NCI-H526 (cell line): ENCODE results near the gene ASH1L.
A peak's percentile ranks its signal among the peaks of the same experiment; 100 is the strongest.
"Not testable (repeated sequence)": the region's sequence is repeated elsewhere in the genome, so short reads cannot be mapped to it uniquely, and the experiment has no call there.

Experiments used
- DNase-seq, 2 experiments: peaks; one replicate each; lab custom pipeline; 2025; lab: John Stamatoyannopoulos, UW

The ASH1L gene, protein sequence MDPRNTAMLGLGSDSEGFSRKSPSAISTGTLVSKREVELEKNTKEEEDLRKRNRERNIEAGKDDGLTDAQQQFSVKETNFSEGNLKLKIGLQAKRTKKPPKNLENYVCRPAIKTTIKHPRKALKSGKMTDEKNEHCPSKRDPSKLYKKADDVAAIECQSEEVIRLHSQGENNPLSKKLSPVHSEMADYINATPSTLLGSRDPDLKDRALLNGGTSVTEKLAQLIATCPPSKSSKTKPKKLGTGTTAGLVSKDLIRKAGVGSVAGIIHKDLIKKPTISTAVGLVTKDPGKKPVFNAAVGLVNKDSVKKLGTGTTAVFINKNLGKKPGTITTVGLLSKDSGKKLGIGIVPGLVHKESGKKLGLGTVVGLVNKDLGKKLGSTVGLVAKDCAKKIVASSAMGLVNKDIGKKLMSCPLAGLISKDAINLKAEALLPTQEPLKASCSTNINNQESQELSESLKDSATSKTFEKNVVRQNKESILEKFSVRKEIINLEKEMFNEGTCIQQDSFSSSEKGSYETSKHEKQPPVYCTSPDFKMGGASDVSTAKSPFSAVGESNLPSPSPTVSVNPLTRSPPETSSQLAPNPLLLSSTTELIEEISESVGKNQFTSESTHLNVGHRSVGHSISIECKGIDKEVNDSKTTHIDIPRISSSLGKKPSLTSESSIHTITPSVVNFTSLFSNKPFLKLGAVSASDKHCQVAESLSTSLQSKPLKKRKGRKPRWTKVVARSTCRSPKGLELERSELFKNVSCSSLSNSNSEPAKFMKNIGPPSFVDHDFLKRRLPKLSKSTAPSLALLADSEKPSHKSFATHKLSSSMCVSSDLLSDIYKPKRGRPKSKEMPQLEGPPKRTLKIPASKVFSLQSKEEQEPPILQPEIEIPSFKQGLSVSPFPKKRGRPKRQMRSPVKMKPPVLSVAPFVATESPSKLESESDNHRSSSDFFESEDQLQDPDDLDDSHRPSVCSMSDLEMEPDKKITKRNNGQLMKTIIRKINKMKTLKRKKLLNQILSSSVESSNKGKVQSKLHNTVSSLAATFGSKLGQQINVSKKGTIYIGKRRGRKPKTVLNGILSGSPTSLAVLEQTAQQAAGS (N-terminal part only)

DNA sequence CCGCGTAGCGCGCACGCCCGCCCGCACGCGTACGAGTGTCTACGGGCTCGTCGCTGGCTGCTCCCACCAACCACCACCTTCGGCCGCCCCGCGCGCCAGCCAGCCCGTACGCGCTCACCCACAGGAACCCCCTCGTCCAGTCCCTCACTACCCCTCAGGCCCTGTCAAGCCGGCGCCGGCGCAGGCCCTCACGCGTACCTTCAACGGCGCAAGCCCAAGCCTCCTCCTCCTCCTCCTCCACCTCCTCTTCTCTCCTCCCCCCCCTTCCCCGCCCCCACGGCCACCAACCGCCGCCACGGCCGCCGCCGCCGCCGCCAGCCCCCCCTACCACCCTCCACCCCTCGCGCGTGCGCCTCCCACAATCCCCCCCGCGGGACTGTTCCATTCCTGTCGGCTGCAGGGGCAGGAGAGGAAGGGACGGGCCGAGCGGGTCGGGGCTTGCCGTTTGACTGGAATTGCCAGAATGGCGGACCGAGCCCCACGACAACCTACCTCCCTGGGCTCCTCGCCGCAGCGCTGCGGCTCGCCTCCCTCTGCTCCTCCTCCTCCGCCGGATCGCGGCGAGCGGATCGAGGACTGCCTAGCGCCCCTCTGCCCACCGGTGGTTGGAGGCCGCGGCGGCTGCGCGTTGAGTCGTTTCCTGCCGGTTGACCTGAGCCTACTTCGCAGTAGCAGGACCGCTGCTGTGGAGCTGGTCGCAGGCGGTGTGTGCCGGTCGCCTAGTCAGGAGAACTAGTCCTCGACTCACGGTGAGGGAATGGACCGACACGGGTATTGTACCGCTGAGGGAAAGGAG is at the start of gene ASH1L:
TSS of gene ASH1L (minus strand) at position 223 of the 796 bp plus-strand sequence. CDS start 41,284 bp downstream, outside the sequence.
- DNase-seq: peak; percentile 98 to 100

DNA sequence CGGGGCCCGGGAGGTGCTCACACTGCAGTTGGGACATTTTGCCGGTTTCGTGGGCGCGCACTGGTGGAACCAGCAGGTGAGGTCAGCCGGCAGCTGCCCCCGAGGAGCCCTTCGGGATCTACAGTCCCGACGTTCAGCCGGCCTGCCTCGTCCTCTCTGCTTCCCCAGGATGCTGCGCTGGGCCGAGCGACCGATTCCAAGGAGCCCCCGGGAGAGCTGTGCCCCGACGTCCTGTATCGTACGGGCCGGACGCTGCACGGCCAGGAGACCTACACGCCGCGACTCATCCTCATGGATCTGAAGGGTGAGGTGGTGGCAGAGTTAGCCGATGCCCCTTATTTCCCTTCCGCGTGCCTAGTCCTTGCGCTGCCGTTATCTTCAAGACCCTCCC is 47.6 kb upstream of the ASH1L start:
- DNase-seq: not testable (repeated sequence)

DNA sequence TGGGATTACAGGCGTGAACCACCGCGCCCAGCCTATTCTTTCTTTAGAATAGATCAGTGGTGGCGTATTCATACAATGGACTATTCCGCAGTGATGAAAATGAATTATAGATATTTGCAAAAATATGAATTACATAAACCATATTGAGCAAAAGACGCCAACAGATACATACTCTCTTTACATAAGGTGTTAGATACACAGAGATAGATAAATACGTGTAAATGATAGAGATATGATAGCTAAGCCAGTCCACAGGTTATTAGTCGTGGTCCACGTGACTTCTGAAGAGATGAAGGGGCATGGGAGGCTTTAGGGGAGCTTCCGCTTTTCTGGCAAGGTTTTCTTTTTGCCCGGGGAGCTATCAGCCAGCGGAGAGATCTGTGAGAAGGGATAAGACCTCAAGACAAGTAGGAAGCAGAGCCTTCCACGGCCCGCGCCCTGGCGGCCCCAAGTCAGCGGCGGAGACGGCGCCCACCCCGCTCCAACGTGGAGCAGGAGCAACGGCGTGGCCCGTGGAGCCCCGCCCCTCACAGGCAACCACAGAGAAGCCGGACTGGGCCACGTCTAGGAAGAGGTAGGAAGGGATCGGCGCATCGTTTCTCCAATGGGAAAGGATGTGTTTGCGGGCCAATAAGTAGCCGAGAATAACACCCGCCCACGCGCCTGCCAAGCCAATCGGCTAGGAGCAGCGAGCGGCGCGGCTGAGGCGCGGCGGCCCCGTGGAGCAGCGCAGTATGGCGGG is 47.1 kb upstream of the ASH1L start, which contains the start of gene MSTO1:
TSS of gene MSTO1 (plus strand) at position 704 of the 742 bp plus-strand sequence. CDS start at position 735, 31 bp downstream.
- peak; percentile 100 for DNase-seq

DNA sequence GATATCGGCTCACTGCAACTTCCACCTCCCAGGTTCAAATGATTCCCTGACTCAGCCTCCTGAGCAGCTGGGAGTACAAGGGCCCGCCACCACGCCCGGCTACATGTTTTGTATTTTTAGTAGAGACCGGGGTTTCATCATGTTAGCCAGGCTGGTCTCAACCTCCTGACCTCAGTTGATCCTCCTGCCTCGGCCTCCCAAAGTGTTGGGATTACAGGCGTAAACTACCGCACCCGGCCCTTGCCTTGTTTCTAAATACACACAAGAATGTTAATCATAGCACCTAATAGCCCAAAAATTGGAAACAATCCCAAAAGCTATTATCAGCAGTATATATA is 46.3 kb upstream of the ASH1L start:
- no peak for DNase-seq

DNA sequence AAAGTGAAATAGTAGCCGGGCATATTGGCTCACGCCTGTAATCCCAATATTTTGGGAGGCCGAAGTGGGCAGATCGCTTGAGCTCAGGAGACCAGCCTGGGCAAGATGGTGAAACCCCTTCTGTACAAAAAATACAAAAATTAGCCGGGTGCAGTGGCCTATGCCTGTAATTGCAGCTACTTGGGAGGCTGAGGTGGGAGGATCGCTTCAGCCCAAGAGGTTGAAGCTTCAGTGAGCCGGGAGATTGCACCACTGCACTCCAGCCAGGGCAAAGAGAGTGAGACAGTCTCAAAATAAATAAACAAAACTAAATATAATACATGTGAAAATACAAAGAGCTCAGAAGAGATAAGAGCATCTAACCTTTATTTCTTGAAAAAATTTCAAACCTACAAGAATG is 45.1 kb upstream of the ASH1L start:
- no peak for DNase-seq

DNA sequence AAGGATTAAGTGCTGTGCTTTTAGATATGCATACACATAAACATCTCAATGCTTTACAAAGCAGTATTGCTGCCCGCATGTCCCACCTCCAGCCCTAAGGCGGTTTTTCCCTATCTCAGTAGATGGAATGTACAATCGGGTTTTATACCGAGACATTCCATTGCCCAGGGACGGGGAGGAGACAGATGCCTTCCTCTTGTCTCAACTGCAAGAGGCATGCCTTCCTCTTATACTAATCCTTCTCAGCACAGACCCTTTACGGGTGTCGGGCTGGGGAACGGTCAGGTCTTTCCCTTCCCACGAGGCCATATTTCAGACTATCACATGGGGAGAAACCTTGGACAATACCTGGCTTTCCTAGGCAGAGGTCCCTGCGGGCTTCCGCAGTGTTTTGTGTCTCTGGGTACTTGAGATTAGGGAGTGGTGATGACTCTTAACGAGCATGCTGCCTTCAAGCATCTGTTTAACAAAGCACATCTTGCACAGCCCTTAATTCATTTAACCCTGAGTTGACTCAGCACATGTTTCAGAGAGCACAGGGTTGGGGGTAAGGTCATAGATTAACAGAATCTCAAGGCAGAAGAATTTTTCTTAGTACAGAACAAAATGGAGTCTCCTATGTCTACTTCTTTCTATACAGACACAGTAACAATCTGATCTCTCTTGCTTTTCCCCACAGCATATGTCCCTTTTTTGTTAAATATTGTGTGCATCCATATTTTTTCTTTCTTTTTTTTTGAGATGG is 37.4 kb upstream of the ASH1L start:
- DNase-seq: not testable (repeated sequence)

DNA sequence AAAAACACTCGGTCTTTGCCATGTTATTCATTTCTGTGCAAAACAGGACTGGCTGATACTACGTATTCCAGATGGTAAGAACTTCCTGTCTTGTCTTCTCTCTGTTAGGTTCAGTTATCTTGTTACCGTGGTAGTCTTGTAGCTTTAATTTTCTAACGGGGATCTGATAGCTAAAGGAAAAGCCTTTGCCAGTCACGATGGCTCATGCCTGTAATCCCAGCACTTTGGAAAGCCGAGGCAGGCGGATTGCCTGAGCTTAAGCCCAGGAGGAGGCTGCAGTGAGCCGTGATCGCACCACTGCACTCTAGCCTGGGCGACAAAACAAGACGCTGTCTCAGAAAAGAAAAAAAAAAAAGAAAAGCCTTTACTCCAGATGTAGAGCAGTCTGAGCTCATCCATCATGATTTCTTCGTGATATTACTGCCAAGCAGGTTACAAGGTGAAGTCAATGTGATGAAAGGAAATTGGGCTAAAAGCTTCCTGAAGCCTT is 36.3 kb upstream of the ASH1L start:
- no peak for DNase-seq

DNA sequence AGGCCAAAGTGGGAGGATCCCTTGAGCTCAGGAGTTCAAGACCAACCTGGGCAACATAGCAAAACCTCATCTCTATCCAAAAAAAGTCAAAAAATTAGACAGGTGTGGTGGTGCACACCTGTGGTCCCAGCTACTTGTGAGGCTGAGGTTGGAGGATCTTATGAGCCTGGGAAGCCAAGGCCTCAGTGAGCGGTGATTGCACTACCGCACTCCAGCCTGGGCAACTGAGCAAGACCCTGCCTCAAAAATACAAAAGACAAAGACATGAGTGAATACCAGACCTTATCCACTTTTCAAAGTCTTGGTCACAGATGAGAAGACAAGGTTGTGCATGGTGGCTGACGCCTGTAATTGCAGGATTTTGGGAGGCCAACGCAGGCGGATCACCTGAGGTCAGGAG is 34.3 kb upstream of the ASH1L start:
- no peak for DNase-seq

DNA sequence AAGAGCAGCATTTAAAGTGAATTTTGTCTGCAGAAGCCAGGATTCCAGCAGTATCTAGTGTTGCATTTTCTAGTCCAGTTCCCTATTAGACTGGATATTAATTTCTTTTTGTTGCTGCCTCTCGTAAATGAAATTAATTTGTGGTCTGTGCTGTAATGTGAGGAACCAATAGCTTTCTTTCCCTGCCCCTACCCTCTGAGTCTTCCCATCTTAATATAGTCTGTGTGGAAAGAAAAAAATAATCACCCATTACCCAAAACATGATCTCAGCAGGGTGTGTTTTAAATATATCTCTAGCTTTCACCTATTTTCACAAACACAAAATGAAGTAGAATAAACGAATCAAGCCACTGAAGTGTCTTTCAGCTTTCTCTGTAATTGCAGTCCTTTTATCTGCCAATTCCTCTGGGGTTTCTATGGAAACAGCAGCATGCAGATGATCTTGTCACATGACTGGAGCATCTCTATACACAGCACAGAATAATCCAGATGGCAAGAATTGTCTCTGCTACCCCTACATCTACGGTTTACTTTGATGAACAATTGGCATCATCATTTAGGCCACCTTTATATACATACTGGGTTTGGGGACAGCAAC is 33.4 kb upstream of the ASH1L start:
- not testable (repeated sequence) for DNase-seq

DNA sequence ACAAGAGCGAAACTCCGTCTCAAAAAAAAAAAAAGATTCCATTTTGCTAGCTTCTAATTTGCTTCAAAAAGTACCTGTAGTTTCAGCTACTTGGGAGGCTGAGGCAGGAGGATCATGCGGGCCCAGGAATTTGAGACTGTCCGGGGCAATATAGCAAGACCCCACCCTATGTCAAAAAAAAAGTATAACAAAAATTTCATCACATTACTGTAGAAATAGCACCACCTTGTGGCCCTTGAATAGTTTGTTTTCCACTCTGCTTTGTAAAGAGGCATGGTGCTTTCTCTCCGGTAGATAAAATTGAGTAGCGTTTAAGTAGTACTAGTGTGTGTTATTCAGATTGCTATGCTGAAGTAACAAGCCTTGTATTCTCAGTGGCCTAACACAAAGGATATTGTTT is 29.2 kb upstream of the ASH1L start:
- peak; percentile 86 to 96 for DNase-seq

DNA sequence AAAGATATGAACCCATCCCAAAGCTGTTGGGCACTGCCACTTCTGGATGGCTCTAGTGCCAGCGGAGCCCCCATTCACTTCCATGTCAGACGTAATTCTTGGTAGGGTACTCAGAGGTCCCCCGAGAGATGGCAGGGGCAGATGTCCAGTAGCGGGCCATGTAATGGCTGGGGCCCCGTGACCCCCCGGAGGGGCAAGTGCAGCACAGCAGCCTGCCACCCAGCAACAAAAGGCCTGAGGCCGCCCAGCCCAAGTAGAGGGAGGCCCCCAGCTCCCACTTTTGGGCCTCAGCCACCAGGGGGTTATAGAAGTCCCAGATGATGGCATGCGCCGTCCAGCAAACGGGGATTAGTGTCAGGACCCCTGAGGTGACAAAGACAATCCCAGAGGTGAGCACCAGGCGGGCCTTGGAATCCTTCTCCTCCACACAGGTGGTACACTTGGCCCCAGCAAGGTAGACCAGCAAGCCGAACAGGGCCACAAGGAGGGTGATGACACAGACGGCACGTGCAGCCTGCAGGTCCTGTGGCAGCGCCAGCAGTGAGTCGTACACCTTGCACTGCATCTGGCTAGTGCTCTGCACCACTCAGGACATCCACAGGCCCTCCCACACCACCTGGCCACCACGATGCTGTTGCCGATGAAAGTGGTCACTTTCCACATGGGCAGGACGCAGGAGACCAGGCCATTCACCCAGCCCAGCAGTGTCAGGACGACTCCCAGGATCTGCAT is 28.1 kb upstream of the ASH1L start:
- DNase-seq: not testable (repeated sequence)

DNA sequence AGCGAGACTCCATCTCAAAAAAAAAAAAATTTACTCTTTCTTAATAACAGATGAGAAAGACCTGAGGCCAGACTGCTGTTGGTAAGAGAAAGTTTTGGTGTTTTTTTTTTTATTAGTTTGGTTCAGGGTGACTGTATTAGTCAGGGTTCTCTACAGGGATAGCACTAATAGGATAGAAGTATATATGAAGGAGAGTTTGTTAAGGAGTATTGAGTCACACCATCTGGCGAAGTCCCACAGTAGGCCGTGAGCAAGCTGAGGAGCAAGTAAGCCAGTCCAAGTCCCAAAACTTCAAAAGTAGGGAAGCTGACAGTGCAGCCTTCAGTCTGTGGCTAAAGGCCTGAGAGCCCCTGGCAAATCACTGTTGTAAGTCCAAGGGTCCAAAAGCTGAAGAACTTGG is 26.7 kb upstream of the ASH1L start:
- not testable (repeated sequence) for DNase-seq

DNA sequence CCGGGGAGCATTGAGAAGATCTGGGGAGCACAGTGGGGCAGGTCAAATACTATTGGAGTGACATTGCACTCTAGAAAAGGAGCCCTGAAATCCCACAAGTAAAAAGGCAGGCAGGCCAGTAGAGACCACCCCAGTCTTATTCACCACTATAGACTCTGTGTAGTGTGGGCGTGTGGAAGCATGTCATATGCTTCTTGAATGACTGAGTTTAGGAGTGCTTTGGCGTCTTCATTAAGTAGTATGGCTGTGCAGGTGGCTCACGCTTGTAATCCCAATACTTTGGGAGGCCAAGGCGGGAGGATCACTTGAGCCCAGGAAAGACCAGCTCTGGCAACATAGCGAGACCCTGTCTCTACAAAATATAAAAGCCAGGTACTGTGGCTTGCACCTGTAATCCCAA is 21.2 kb upstream of the ASH1L start:
- DNase-seq: not testable (repeated sequence)

DNA sequence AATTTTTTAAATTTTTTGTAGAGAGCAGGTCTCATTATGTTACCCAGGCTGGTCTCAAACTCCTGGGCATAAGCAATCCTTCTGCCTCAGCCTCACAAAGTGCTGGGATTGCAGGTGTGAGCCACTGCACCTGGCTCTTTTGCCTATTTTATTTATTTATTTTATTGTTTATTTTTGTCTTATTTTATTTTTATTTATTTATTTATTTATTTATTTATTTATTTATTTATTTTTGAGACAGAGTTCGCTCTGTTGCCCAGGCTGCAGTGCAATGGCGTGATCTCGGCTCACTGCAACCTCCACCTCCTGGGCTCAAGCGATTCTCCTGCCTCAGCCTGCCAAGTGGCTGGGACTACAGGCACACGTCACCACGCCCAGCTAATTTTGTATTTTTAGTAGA is 13.0 kb upstream of the ASH1L start:
- not testable (repeated sequence) for DNase-seq

DNA sequence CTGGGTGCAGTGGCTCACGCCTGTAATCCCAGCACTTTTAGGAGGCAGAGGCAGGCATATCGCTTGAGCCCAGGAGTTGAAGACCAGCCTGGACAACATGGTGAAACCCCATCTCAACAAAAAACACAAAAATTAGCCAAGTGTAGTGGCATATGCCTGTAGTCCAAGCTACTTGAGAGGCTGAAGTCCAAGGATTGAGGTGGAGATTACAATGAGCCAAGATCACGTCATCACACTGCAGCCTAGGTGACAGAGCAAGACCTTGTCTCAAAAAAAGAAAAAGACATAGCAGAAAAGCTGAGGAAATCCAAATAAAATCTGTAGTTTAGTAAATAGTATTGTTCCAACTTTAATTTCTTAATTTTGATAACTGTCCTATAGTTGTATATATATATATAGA is 11.5 kb upstream of the ASH1L start:
- DNase-seq: no peak

DNA sequence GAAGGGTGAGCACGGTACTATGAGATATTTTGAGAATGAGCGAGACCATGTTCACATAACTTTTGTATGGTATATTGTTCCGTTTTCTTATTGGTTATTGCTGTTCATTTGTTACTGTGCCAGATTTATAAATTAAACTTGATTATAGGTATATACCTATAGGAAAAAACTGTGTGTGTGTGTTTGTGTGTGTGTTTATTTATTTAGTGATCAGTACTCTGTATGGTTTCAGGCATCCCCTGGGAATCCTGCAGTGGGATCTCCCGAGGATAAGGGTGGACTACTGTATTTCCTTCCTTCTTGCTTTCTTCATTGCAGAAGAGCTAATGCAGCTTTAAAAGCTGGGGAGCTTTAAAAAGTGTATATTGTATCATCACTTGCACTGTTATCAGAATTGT is 8.0 kb upstream of the ASH1L start:
- no peak for DNase-seq

DNA sequence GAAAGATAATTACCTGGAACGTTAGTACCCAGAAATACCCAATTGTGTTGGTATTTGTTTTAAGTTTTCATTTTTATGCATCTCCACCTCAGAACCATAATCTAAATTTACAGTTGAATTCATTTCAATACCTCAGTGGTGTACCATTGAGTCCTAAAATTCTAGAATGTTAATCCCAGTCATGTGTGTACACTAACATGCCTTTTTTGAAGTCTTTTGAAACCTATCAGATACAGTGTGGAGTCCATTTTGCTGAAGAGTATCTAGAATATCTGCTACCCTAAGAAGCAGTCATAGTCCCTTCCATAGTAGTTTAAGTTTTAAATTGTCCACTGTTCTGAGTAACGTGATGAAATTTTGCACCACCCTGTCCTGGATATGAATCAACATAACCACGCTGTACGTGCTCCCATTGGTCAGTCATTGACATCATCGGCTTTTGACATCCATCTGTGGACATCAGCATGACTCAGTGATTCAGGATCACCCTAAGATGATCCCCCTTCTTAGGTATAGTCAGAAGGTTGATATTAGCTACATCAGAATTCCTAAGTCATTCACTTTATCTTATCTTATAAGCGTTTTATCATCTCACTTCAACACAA is 7.5 kb upstream of the ASH1L start:
- no peak for DNase-seq

DNA sequence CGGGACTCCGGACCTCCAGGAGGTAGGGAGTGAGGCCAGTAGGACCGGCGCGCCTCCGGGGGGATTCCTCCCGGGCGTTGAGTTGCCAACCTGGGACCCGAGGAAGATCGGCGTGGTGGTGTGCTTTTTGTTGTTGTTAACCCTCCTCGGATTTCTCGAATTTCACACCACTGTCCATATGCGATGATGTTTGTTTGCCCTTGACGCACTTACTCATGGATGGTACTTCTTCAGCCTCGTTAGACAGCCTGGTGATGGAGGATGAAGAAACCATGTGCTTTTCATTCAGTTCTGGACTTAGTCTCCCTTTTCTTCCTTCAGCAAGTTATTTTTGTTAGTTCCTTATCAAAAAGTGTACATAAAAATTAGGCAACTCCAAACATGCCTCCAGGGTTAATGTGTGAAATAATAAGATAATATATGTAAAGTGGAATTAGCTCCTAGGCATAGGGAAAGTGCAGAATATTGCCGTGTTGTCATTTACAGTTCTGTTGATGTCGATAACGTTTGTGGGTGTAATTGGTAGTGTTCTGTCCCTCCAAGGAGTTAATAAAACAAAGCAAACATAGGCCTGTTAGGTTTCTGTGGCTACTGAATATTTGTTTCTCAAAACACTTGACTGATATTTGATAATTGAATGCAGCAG is 897 bp upstream of the ASH1L start:
- peak; percentile 73 to 89 for DNase-seq
